ENCODE measurements around the gene TBCK. TPM values are rescaled to one million over a fixed set of nuclear protein-coding genes. Genes with fewer than 3 reads are reported as not detected.

TBCK gene
- total RNA-seq, 1 experiment from 2014 or later = 28.6 TPM

- TF ChIP-seq TEAD1 (CRISPR knock-in tag; IDR thresholded peaks at IDR 0.05) = no peak
- no peak for TF ChIP-seq EMX1 (CRISPR knock-in tag; IDR thresholded peaks at IDR 0.05)
Measured at GRCh38 chr4:106256190-106256589, 59.8 kb downstream of the TBCK start (continued).

DNA sequence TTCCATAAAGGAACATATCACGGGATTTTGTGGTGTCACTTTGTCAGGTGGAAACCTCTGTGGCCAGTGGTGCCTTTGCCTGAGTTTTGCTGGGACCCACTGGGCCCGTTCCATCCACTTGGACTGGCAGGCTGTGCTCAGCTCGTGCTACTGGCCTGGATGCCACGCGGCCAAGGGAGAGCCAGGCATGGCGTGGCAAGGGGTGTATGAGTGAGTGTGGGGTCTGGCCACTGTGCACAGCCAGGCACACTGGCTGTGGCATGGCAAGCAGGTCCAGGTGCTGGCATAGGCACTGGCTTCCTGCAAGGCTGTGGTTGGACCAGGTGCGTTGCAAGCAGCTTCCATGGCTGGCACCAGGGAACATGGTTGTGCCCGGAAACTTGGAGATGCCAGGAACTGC, 60.8 kb downstream of the TBCK start:
- TF ChIP-seq NFYB (CRISPR knock-in tag; conservative IDR thresholded peaks at IDR 0.05; ENCODE audit: low read depth) = no peak
- TF ChIP-seq NR2C2 (CRISPR knock-in tag; IDR thresholded peaks at IDR 0.05) = no peak
- ChIA-PET POLR2A (no interaction called here), CTCF (interaction anchor here (0.9 kb wide), 1 partner anchor 16 kb away, joined by 3 read pairs; no protein-coding TSS in a partner anchor)
- Mint-ChIP-seq H3K9me3 (no peaks in the 10 kb centered on the region), H3K27me3 (ENCODE audit: low read depth) (no peaks in the 10 kb centered on the region), H3K4me1 (peaks cover 19% of the 10 kb centered on the region), H3K4me3 (no peak overlapping the region), H3K36me3 (no peaks in the 10 kb centered on the region), H3K27ac (no peak overlapping the region)
- ATAC-seq (no peak), DNase-seq (ENCODE audit: low spot score) (no peak)

DNA sequence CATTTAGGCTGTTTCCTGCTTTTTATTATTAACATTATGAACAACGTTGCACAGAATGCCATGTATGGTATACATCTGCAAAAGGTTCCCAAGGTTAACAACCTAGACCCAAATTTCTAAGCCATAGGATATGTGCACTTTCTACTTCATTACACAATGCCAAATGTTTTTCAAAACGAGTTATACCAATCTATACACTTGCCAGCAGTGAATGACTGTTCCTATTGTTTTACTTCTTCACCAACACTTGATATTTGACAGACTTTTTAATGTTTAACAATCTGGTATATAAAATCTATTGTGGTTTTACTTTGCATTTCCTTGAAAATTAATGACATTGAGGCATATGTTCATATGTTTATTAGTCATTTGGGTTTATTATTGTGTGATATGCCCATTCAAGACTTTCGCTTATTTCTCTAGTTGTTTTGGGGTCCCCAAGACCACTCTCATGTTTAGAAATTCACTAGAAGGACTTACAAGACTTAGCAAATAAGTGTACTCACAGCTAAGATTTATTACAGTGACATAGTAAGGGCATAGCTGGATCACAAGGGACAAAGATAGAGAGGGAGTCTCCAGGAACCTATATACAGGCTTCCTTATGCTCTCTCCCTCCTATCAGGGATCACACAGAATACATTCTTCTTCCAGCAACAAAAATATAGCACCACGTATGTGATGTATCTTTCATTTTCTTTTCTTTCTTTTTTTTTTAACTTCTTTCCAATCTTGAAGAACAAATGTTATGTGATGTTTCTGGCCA, 62.5 kb downstream of the TBCK start:
- ChIA-PET CTCF (no interaction called here), POLR2A (no interaction called here)
- TF ChIP-seq RORB (CRISPR knock-in tag; IDR thresholded peaks at IDR 0.05) (no peak), ZNF219 (CRISPR knock-in tag; IDR thresholded peaks at IDR 0.05; ENCODE audit: borderline replicate concordance) (no peak), NR3C1 (CRISPR knock-in tag; conservative IDR thresholded peaks at IDR 0.05; ENCODE audit: low read depth) (no peak), AR (CRISPR knock-in tag; IDR thresholded peaks at IDR 0.05) (no peak), FOXK1 (CRISPR knock-in tag; IDR thresholded peaks at IDR 0.05) (no peak), NFATC4 (CRISPR knock-in tag; IDR thresholded peaks at IDR 0.05) (no peak), EMX1 (CRISPR knock-in tag; IDR thresholded peaks at IDR 0.05) (no peak), IRF1 (CRISPR knock-in tag; IDR thresholded peaks at IDR 0.05) (no peak)
- TF ChIP-seq, protein P1, sequence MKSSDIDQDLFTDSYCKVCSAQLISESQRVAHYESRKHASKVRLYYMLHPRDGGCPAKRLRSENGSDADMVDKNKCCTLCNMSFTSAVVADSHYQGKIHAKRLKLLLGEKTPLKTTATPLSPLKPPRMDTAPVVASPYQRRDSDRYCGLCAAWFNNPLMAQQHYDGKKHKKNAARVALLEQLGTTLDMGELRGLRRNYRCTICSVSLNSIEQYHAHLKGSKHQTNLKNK (CRISPR knock-in tag; IDR thresholded peaks at IDR 0.05) = no peak
- TF ChIP-seq, protein P2, sequence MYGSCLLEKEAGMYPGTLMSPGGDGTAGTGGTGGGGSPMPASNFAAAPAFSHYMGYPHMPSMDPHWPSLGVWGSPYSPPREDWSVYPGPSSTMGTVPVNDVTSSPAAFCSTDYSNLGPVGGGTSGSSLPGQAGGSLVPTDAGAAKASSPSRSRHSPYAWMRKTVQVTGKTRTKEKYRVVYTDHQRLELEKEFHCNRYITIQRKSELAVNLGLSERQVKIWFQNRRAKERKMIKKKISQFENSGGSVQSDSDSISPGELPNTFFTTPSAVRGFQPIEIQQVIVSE (CRISPR knock-in tag; IDR thresholded peaks at IDR 0.05; ENCODE audit: borderline replicate concordance) = no peak
- TF ChIP-seq, protein P3, sequence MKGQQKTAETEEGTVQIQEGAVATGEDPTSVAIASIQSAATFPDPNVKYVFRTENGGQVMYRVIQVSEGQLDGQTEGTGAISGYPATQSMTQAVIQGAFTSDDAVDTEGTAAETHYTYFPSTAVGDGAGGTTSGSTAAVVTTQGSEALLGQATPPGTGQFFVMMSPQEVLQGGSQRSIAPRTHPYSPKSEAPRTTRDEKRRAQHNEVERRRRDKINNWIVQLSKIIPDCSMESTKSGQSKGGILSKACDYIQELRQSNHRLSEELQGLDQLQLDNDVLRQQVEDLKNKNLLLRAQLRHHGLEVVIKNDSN (CRISPR knock-in tag; IDR thresholded peaks at IDR 0.05) = no peak
- TF ChIP-seq, protein P4, sequence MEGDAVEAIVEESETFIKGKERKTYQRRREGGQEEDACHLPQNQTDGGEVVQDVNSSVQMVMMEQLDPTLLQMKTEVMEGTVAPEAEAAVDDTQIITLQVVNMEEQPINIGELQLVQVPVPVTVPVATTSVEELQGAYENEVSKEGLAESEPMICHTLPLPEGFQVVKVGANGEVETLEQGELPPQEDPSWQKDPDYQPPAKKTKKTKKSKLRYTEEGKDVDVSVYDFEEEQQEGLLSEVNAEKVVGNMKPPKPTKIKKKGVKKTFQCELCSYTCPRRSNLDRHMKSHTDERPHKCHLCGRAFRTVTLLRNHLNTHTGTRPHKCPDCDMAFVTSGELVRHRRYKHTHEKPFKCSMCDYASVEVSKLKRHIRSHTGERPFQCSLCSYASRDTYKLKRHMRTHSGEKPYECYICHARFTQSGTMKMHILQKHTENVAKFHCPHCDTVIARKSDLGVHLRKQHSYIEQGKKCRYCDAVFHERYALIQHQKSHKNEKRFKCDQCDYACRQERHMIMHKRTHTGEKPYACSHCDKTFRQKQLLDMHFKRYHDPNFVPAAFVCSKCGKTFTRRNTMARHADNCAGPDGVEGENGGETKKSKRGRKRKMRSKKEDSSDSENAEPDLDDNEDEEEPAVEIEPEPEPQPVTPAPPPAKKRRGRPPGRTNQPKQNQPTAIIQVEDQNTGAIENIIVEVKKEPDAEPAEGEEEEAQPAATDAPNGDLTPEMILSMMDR (IDR thresholded peaks at IDR 0.05) = no peak
- TF ChIP-seq, protein P5, sequence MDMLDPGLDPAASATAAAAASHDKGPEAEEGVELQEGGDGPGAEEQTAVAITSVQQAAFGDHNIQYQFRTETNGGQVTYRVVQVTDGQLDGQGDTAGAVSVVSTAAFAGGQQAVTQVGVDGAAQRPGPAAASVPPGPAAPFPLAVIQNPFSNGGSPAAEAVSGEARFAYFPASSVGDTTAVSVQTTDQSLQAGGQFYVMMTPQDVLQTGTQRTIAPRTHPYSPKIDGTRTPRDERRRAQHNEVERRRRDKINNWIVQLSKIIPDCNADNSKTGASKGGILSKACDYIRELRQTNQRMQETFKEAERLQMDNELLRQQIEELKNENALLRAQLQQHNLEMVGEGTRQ (CRISPR knock-in tag; IDR thresholded peaks at IDR 0.05) = no peak
- Mint-ChIP-seq H3K4me1 (peaks cover 9% of the 10 kb centered on the region), H3K9me3 (no peaks in the 10 kb centered on the region), H3K4me3 (no peak overlapping the region), H3K27me3 (ENCODE audit: low read depth) (no peaks in the 10 kb centered on the region), H3K27ac (no peak overlapping the region), H3K36me3 (no peaks in the 10 kb centered on the region)
- ATAC-seq (no peak), DNase-seq (ENCODE audit: low spot score) (no peak)

Measured in WTC11 (cell line).